Central memory CD4-positive, alpha-beta T cell (primary cell): ENCODE data around the gene PIGS.
A peak's percentile ranks its signal among the peaks of the same experiment; 100 is the strongest.
"Not testable (repeated sequence)": the region's sequence is repeated elsewhere in the genome, so short reads cannot be mapped to it uniquely, and the experiment has no call there.

ENCODE experiments used
- DNase-seq: peaks from one replicate; pipeline ENCODE4 v3.0.0; 2022

The PIGS gene

DNA sequence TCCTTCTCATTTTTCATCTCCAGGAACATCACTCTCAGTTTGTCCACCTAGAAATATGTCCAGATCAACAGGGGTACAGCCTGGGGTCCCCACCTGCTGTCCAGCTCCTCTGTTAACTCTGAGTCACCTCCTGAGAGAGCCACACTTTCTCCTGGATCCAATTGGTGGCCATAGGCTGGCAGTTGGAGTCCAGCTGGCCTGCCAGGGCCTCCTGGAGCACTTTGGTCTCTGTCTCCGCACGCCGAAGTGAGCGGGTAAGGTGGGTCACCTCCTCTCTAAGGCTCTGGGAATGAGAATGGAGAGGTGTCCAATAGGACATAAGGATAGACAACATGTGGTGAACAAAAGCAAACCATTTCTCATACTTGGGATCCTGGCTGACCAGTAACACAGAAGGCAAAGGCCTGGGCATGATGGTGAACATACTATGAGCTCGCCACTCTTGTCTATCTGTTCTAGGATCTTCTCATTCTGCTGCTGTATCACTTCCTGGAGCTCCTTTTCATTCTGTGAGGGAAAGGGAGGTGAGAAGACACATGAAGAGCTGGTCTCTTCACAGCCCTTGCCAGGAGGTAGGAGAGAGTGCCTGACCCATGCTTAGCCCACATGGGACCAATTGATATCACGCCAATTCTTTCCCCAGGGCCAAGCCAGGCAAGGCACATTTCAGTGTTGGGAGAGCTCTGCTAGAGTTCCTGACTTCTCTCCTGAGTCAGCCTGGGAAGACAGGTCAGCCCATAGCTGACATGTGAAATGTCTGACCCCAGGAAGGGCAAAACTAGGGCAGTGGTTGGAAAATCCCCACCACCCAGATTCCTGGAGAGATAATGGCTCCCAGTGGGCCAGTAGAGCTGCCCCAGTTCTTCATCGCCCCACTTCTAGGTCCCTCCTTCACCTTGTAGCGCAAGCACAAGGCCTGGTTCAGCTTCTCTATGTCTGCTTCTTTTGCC is 7.2 kb upstream of the PIGS start:
- DNase-seq = no peak

DNA sequence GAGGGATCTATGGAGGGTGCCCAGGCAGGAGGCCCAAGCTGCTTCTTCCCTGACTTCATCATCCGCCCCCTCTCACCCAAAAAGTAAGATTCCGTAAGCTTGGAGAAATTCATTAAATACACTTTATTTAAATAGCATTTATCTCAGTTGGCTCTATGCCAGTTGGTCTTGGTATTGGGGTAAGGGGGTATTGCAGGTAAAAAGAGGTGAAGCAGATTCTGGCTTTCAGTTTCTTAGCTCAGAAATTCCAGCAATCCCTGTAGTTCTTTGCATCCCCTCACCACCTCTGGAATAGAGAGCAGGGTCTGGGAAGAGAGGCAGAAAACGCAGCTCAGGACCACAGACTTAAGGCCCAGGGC is 6.1 kb upstream of the PIGS start:
- no peak for DNase-seq

DNA sequence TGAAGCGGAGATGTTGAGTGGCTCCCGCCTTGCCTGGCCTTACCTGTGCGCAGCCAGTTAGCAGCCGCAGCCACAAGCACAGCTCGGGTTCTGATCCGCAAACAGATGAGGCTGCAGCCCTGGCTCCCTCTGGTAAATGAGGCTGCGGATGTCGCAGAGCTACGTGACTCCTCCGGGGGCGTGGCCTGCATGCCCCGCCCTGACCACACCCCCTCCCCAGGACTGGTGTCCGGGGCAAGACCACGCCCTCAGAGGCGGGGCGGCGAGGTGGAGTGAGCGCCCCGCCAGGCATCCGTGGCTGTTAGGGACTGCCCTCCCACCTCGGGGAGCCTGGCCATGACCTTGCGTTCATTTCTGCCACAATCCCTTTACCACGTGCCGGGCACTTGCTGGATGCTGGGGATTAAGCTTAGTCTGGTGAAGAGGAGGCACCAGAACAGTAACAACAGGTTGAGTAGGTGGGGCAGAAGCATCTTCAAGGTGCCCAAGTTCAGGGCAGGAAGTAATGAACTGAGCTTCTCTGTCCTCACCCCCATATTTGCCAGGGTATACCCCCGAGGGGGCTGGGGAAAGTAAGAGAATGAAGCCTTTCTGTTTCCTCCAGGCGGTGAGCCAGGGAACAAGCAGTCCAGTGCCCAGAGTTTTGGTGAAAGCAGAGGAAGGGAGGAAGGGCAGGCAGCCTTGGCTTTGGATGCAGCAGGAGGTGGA is 5.6 kb upstream of the PIGS start, which contains the start of gene ALDOC:
Gene ALDOC (minus strand): TSS at position 138 of the 708 bp plus-strand sequence. CDS start 1,363 bp downstream, outside the sequence.
- DNase-seq = peak; percentile 96

DNA sequence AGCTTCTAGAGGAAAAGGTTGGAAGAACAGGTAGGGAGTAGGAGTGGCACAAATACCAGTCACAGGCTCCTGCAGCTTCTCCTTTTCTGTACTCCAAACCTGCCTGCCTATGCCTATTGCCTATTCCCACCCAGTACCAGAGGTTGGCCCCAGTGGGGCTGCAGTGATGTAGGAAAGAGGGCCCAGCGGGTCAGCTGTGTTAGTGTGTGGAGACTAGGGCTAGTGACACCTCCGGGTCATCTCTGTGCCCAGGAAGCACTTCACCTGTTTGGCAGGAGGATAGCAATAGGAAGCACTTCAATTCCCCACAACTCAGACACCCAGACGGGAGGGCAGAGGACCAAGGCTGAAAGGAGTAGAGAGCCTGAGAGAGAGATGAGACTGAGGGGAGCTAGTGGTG is 4.7 kb upstream of the PIGS start:
- not testable (repeated sequence) for DNase-seq

DNA sequence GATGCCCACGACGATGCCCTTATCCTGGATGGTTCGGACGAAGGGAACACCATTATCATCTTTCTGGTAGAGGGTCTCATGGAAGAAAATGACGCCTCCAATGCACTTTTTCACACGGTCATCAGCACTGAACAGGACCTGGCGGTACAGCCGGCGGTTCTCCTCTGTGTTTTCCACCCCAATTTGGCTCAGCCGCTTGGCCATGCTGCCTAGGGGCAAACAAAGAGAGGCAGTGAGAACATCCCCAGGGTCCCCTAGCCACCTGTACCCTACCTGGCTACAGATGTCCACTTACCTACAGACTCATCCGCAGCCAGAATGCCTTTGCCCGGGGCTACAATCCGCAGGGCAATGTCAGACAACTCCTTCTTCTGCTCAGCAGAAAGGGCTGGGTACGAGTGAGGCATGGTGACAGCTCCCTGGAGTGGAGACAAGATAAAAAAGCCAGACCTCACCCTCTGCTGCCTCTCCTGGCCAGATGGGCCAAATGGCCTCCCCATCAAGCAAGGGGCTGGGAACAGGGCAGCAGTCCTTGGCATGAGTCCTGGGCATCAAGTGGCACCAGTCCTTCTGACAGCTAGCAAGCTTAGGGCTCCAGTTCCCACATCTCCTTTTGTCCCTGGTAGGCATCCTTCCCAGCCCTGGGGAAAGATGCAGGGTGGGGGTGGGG is 3.9 kb upstream of the PIGS start:
- DNase-seq = no peak

DNA sequence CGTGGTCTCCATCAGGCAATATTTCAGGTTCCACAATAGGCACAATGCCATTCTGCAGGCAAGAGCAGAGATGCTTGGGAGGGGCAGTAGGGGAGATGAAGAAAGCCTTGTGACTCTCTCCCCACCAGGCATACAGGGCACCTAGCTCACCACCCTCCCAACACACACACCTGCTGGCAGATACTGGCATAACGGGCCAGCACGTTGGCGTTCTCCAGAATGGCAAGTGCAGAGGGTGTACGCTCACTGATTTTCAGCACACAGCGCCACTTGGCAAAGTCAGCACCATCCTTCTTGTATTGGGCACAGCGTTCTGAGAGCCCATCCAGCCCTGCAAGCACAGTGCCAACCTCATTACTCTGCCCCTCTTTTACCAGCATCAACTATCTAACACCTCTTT is 3.2 kb upstream of the PIGS start:
- DNase-seq = peak; percentile 10

DNA sequence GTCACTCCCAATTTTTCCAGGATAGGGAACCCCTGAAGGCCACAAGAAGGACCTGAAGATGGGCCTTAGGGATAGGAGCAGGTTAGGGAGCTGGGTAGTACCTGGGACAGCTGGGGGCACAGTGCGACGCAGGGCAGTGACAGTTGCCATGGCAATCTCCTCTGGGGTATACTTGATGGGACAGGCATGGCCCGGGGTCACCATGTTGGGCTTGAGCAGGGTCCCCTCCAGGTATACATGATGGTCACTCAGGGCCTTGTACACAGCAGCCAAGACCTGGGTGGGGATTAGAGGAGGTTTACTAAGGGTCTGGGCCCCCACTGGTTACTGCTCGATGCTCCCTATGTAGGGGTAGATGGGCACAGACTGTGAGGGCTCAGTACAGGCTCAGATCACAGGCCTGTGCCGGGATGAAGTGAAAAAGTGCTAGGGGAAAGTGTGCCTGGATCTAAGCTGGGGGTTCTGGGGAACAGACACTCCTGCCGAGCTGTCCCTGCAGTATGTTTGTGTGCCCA is 2.7 kb upstream of the PIGS start:
- no peak for DNase-seq

DNA sequence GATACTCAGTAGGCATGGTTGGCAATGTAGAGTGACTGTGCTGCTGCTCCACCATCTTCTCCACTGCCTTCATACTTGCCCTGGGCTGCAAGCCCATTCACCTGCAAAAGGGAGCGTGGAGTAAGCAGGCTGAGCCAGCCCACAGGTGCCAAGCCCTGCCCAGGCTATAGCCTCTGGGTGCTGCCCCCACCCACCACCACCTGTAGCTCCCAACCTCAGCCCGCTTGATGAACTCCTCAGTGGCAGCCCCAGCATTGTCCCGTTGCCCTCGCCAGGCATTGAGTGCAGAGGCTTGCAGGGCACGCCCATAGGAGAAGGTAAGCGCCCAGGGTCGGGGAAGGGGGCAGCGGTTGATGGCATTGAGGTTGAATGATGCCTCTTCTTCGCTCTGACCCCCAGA is 2.2 kb upstream of the PIGS start:
- no peak for DNase-seq

DNA sequence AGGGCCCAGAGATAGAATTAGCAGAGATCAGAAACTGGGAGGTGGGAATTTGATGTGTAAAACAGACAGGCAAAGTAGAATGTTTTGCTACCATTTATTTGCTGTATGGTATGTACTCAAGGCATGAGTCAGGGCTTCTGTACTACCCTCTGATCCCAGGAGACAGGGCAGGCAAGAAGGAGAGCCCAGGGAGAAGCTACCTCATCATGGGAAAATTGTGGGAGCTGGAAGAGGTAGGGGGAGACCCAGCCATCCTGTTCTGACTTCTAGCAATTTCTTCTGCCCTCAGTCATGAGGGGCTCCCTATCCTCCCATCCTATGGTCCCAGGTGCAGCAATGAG is 1.7 kb upstream of the PIGS start:
- DNase-seq = no peak

DNA sequence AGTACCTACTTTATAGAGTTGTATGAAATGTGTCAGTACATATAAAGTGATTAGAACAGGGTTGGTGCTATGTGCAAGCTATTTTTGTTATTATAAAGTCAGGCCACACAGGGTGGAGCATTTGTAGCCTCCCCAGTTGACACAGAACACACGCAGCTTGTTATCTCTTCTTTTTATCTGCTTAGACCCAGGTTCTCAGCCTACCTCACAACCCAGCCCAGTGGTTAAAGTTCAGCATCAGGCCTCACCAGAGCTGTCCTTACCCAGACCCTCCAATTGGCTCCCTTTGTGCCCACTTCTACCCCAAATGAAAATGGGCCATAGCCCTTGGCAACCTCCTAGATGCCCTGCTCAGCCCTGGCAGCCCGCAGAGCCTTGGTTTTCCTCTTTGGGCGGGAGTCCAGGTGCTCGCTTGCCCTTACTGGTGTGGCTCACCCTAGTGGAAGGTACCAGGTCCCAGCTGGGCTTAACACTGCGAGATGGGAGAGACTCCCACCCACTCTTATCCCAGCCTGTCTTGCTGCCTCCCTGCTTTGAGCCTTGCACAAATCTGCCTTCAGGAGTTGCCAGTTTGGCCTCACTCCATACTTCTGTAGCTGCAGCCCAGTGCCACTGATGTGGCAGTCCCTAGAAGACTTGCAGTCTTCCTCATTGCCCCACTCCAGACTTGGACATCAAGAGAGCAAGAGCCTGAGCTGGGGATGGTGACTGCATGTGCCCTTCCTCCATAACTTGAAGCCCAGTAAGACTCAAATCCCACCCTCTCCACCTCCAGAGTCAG is 1.1 kb upstream of the PIGS start:
- no peak for DNase-seq

DNA sequence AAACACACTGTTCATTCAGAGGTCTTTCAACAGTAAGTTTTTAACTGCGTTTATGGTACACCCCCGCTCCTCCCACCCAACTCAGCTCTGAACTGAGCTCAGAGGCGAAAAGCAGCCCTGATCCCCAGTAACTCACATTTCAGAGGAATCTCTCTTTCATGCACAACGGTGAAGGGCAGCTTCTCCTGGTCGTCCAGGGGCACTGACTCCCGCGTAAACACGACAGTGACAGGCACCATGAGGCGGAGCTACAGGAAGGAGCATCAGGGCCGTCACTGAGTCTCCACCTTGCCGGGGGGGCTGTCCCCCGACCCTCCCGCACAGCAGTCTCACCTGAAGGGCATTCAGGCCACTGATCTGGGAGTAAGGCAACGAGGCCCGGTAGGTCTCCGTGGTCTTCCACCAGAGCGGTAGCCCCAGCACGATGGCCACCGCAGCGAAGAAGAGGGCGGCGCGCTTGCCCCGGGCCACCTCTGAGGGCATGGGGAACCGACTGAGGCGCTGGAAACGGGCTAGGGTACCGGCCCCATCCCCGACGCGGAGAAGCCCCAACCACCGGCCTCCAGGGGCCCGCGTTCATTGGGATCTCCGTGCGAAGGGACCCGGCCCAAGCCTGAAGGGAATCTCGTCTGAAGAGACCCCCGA is 486 bp downstream of the PIGS start:
- peak; percentile 52 for DNase-seq

DNA sequence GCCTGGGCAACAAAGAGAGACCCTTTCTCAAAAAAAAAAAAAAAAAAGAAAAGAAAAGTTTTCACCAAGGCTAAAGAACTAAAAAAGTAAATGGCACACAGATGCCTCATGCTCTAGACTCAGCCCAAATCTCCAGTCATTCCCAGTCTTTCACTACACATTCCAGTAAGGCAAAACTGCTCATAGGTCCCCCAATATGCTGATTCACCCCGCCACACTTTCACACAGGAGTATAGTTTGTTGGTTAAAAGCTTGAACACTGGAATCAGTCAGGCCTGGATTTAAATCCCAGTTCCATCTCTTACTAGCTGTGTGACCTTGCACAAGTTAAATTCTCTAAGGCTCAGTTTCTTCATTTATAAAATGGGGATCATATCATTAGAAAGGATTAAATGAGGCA is 1.9 kb downstream of the PIGS start:
- no peak for DNase-seq

DNA sequence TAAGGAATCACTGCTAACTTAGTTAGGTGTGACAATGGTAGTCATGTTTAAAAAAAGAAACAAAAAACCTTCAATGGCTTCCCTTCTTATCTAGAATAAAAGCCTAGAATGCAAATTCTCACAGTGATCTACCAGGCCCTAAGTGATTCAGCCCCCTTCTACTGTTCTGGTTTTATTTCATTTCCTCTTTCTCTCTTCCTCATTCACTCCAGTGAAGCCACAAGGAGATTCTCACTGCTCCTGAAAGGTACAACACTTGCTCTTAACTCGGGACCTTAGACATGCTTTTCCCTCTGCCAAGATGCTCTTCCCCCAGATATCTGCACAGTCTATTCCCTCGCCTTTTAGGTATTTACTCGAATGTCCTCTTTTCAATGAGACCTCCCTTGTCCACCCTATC is 3.7 kb downstream of the PIGS start:
- no peak for DNase-seq

DNA sequence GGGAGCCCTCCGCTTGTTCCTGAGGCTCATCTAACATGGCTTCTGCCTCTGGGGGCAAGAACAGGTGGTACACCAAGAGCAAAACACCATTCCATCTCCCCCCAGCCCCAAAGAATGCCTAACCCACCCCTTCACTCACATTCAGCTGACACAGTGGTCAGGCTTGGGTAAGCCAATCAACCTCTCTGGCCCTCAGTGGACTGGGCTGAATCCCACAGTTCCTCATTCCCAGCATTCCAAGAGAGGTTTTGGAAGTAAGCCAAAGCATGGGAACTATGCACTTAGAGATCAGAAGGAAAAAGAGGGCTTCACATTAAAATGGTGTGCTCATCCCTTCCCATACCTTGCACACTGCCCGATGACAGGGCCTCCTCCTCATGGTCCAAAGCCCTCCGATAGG is 7.8 kb downstream of the PIGS start:
- no peak for DNase-seq

DNA sequence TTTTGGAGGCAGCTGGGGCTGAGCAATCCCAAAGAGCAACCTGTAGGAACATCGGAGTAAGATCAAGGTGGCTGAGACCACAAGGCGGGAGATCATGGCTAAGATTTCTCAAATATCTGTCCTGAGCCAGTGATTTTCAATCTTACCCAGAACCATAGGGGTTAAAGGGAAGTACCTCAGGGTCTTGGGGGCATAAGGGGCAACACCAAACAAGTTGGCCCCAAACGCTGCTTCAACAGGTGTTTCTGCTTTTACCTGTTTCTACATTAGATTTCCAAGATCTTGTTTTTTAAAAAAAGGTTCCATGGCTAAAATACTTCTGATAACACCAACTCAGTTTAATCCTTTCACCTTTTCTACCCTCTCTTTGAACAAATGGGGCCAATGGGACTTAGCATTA is 16.3 kb downstream of the PIGS start:
- no peak for DNase-seq

DNA sequence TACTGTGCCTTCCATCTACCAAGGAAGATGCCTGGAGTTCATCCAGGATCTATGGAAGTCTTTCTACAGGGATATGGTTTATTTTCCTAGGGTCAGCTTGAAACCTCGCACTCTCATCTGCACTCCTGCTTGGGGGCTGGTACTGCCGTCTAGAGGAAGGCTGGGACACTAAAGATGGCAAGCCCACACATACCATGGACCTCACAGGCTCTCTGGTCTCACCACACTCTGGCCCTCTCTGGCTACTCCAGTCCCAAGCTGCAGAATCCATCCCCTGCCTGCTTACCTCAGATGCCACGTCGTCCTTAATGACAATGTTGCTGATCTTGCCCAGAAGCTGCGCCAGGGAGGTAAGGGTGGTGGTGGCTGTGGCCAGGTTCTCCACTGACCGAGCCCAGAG is 16.8 kb downstream of the PIGS start:
- DNase-seq = no peak

DNA sequence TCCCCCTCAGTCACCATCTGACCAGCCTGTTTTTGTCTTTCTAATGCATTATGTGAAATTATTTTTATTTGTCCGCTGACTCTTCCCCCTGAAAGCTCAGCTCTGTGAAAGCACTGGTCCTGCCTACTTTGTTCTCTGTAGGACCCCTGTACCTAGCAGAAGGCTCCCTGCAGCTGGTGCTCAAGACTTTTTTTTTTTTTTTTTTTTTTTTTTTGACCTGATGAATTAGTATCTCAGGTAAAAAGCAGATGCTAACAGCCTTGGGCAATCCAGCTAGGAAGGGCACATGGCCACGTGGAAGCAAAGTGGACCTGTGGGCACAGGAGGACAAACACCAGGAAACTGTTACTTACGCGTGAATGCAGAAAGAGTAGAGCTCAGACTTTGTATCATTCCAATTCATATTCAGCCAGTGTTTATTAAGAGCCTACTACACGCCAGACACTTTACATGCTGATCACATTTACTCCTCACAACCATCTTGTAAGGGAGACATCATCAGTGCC is 18.3 kb downstream of the PIGS start:
- no peak for DNase-seq

DNA sequence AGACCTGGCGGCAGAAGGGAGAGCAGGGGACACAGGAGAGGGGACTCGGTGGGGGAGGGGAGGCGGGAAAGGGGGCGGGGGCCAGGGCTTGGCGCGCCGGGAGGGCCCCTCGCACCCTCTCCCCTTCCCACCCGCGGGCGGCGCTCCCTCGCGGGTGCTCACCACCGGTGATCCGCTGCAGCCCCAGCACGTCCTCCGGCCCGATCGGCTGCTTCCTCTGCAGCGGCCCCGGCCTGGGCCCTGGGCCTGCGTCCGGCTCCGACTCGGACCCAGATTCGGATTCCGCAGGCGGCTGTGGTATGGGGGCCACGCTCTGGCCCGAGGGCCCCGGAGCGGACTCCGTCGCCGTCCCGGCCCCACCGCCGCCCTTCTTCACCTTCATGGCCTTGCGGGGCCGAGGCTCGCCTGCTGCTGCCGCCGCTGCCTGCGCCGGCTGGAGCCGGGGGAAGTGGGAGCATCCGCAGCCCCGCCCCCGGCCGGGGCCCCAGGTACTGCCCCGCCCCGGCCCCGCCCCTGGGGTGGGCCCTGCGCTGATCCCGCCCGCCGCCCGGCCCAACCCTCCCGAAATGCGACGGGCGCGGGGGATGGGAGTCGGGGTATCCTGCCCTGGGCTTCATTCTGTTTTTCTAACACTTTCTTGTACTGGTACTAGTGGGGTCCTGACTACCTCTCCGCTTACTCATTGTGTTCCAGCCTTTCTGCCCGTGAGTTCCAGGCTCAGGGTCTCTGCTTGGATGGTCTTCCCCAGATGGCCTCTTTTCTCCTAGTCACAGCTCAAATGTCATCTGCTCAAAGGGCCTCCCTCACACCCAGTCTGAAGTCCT is 18.9 kb downstream of the PIGS start, which contains the start of gene UNC119:
Gene UNC119 (minus strand): TSS at position 449 of the 824 bp plus-strand sequence. CDS start 67 bp downstream, at position 382.
- DNase-seq = peak; percentile 70

DNA sequence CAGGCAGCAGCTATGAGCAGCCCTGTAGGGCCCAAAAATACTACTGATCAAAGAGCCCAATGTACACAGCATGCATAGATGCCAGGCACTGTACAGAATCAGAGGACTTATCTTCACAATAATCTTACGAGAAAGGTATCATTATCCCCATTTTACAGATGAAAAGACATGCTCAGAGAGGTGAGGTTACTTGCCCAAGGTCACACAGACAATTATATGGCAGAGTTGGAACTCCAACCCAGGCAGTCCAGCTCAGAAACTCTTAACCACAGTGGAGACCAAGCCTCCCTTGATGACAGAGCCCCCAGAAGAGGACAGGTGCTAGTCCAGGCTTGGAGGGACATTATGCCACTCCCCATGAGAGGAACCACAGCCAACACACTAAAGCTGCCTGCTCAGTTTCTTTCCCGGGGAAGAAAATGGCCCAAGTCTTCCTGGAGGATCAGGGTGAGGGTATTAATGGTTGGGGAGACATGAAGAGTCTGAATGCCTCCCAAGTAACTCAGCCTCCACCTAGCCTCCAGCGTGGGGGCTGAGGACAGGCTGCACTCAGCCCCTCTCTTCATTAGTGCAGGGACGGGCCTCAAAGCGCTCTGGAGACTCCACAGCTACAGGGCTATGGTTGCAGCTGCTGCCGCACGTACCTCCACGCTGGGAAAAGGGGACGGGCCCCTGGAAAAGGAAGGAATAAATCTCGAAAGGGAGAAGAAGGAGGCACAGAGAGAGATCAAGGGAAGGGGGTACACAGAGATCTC is 19.7 kb downstream of the PIGS start:
- no peak for DNase-seq

DNA sequence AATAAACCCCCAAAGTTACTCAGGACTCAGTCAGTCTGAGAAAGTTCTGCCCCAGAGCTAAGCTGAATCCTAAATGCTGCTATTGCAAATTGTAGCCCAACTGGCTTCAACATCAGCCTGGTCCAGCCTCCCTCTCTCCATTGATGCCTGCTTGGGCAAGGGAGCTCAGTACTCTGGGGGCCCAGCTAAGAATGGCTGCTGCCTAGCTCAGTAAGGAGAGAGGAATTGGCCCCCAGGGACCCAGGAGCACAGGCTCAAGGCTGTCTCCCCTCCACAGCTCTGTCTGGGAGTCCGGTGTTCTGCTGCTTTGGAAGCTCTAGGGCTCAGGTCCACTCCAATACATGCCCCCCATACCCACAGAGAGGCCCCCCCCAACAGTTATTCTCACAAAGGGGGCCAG is 20.5 kb downstream of the PIGS start:
- DNase-seq = no peak
